IMR-90 (cell line): ENCODE results near the gene C11orf21. TPM values are rescaled to one million over a fixed set of nuclear protein-coding genes. Genes with fewer than 3 reads are reported as not detected.

Experiments used
- ATAC-seq: fragments of 200-7000 bp; cut with Tn5 transposase; 2 replicates; pipeline ENCODE4 v1.9.1; 2020; ENCODE audit warnings: low read depth, mild to moderate bottlenecking, moderate library complexity
- BruUV-seq: library from RNA; stranded (reverse); fragments of 400-500 nt; replicated peaks from 2 replicates; lab custom pipeline; 2021; lab: Mats Ljungman, UMichigan
- CTCF ChIA-PET: fragments of 300-600 bp; formaldehyde crosslinking; extraction: SDS; loops from one replicate; lab custom pipeline; 2021; ENCODE audit warnings: antibody characterized with exemption; lab: Yijun Ruan, JAX
- POLR2A ChIA-PET: fragments of 300-600 bp; sonication (Branson Sonifier 250); formaldehyde crosslinking; loops from one replicate; lab custom pipeline; 2022; ENCODE audit warnings: antibody characterized with exemption; ENCODE audit not compliant: unreplicated experiment; lab: Charles Lee
- DNase-seq: peaks from one replicate; pipeline ENCODE4 v3.0.0; 2013
- H2AFZ ChIP-seq: replicated peaks from 2 replicates; pipeline ENCODE3; 2013; ENCODE audit warnings: low read length, mild to moderate bottlenecking; ENCODE audit not compliant: poor library complexity
- H2AK5ac ChIP-seq: 2 replicates; pipeline ENCODE4 v1.6.1; 2013; ENCODE audit warnings: low read depth, low read length, inconsistent platforms
- H2AK9ac ChIP-seq: replicated peaks from 2 replicates; pipeline ENCODE3; 2013; ENCODE audit warnings: mild to moderate bottlenecking, low read depth, low read length, moderate library complexity; ENCODE audit not compliant: poor library complexity
- H2BK120ac ChIP-seq: 2 replicates; pipeline ENCODE4 v1.6.1; 2013; ENCODE audit warnings: low read depth, low read length, inconsistent platforms
- H2BK15ac ChIP-seq: 3 replicates; pipeline ENCODE4 v1.6.1; 2013; ENCODE audit warnings: low read depth, low read length, inconsistent platforms
- H2BK20ac ChIP-seq: 2 replicates; pipeline ENCODE4 v1.6.1; 2013; ENCODE audit warnings: low read depth, mild to moderate bottlenecking, inconsistent platforms, low read length, moderate library complexity
- H2BK5ac ChIP-seq: 2 replicates; pipeline ENCODE4 v1.6.1; 2013; ENCODE audit warnings: mild to moderate bottlenecking, low read depth, low read length, inconsistent platforms; ENCODE audit not compliant: poor library complexity, severe bottlenecking
- H3K14ac ChIP-seq: replicated peaks from 2 replicates; pipeline ENCODE4 v1.6.1; 2013; ENCODE audit warnings: low read depth, low read length, inconsistent platforms
- H3K18ac ChIP-seq: 2 replicates; pipeline ENCODE4 v1.6.1; 2013; ENCODE audit warnings: low read depth, low read length, control low read depth
- H3K23ac ChIP-seq: 2 replicates; pipeline ENCODE4 v1.6.1; 2013; ENCODE audit warnings: low read depth, low read length, inconsistent platforms
- H3K27ac ChIP-seq: 2 replicates; pipeline ENCODE4 v1.5.1; 2013; ENCODE audit warnings: mild to moderate bottlenecking, control low read depth, low read length; ENCODE audit not compliant: insufficient read depth
- H3K27me3 ChIP-seq: 2 replicates; pipeline ENCODE4 v1.6.1; 2013; ENCODE audit warnings: low read length; ENCODE audit not compliant: control insufficient read depth, insufficient read depth
- H3K36me3 ChIP-seq: 2 replicates; pipeline ENCODE4 v1.6.1; 2013; ENCODE audit warnings: low read length, mixed read lengths; ENCODE audit not compliant: control insufficient read depth, insufficient read depth
- H3K4ac ChIP-seq: 2 replicates; pipeline ENCODE4 v1.6.1; 2013; ENCODE audit warnings: low read depth, low read length, inconsistent platforms
- H3K4me1 ChIP-seq: 2 replicates; pipeline ENCODE4 v1.6.1; 2013; ENCODE audit warnings: low read length, mixed read lengths; ENCODE audit not compliant: control insufficient read depth, insufficient read depth
- H3K4me2 ChIP-seq: 2 replicates; pipeline ENCODE4 v1.6.1; 2013; ENCODE audit warnings: low read depth, mild to moderate bottlenecking, control low read depth, low read length, moderate library complexity
- H3K4me3 ChIP-seq: 2 replicates; pipeline ENCODE4 v1.5.1; 2013; ENCODE audit warnings: low read depth, mild to moderate bottlenecking, control low read depth, low read length, moderate library complexity; ENCODE audit not compliant: insufficient read depth
- H3K56ac ChIP-seq: 2 replicates; pipeline ENCODE4 v1.6.1; 2013; ENCODE audit warnings: low read length, inconsistent platforms; ENCODE audit not compliant: insufficient read depth; ENCODE audit errors: extremely low read depth
- H3K79me1 ChIP-seq, 2 experiments: 2 replicates each; pipeline ENCODE4 v1.6.1; 2013; ENCODE audit warnings: low read length in 2 of 2, inconsistent platforms in 1 of 2, low read depth in 1 of 2
- H3K9ac ChIP-seq: 2 replicates; pipeline ENCODE4 v1.6.1; 2013; ENCODE audit warnings: low read depth, low read length, control low read depth
- H3K9me1 ChIP-seq: 2 replicates; pipeline ENCODE4 v1.6.1; 2013; ENCODE audit warnings: low read length, inconsistent platforms; ENCODE audit not compliant: insufficient read depth
- H3K9me3 ChIP-seq: 2 replicates; pipeline ENCODE4 v1.6.1; 2013; ENCODE audit warnings: low read length; ENCODE audit not compliant: control insufficient read depth, insufficient read depth
- H4K20me1 ChIP-seq: 2 replicates; pipeline ENCODE4 v1.6.1; 2013; ENCODE audit warnings: low read length, inconsistent platforms; ENCODE audit not compliant: insufficient read depth
- H4K5ac ChIP-seq: 2 replicates; pipeline ENCODE4 v1.6.1; 2013; ENCODE audit warnings: mild to moderate bottlenecking, low read depth, low read length, control low read depth
- H4K8ac ChIP-seq, 2 experiments: 2 replicates each; pipeline ENCODE4 v1.6.1; 2013; ENCODE audit warnings: low read depth in 2 of 2, low read length in 2 of 2, control low read depth in 1 of 2, inconsistent platforms in 1 of 2
- H4K91ac ChIP-seq: 2 replicates; pipeline ENCODE4 v1.6.1; 2013; ENCODE audit warnings: low read depth, low read length, inconsistent platforms; ENCODE audit not compliant: insufficient read depth
- BHLHE40 ChIP-seq: fragments of 150-350 bp; IDR thresholded peaks from 2 replicates; pipeline ENCODE4 v1.6.1; 2016; ENCODE audit warnings: mild to moderate bottlenecking, low read depth, low read length
- CEBPB ChIP-seq: IDR thresholded peaks from 2 replicates; pipeline ENCODE4 v1.6.1; 2012; ENCODE audit warnings: low read depth, low read length, improper control_type of control experiment
- CHD1 ChIP-seq: IDR thresholded peaks from 2 replicates; pipeline ENCODE4 v1.6.1; 2012; ENCODE audit warnings: low read depth, low read length, improper control_type of control experiment
- CTCF ChIP-seq: conservative IDR thresholded peaks from 2 replicates; pipeline ENCODE4 v1.5.1; 2012; ENCODE audit warnings: mild to moderate bottlenecking, low read depth, low read length, improper control_type of control experiment
- FOS ChIP-seq: fragments of 150-350 bp; IDR thresholded peaks from 2 replicates; pipeline ENCODE4 v1.6.1; 2016; ENCODE audit warnings: low read depth, low read length
- MAFK ChIP-seq: IDR thresholded peaks from 2 replicates; pipeline ENCODE4 v1.6.1; 2012; ENCODE audit warnings: low read depth, low read length, improper control_type of control experiment
- MAZ ChIP-seq: IDR thresholded peaks from 2 replicates; pipeline ENCODE4 v1.6.1; 2012; ENCODE audit warnings: low read depth, mild to moderate bottlenecking, low read length, improper control_type of control experiment, moderate library complexity, borderline replicate concordance
- MXI1 ChIP-seq: IDR thresholded peaks from 2 replicates; pipeline ENCODE4 v1.6.1; 2012; ENCODE audit warnings: low read depth, mild to moderate bottlenecking, low read length, moderate library complexity, borderline replicate concordance
- NFE2L2 ChIP-seq: fragments of 150-350 bp; IDR thresholded peaks from 2 replicates; pipeline ENCODE4 v1.6.1; 2016; ENCODE audit warnings: low read depth, mild to moderate bottlenecking, low read length
- POLR2A ChIP-seq: IDR thresholded peaks from 2 replicates; pipeline ENCODE4 v1.6.1; 2012; ENCODE audit warnings: mild to moderate bottlenecking, low read depth, low read length
- RAD21 ChIP-seq: IDR thresholded peaks from 2 replicates; pipeline ENCODE4 v1.6.1; 2012; ENCODE audit warnings: low read length, improper control_type of control experiment
- RCOR1 ChIP-seq: IDR thresholded peaks from 2 replicates; pipeline ENCODE4 v1.6.1; 2012; ENCODE audit warnings: mild to moderate bottlenecking, low read length, improper control_type of control experiment; ENCODE audit not compliant: insufficient replicate concordance
- RFX5 ChIP-seq: IDR thresholded peaks from 2 replicates; pipeline ENCODE4 v1.8.0; 2012; ENCODE audit warnings: low read depth, mild to moderate bottlenecking, low read length, moderate library complexity
- SMC3 ChIP-seq: fragments of 150-350 bp; IDR thresholded peaks from 2 replicates; pipeline ENCODE4 v1.6.1; 2016; ENCODE audit warnings: low read depth, mild to moderate bottlenecking, antibody characterized with exemption, low read length, moderate library complexity
- USF2 ChIP-seq: fragments of 150-350 bp; IDR thresholded peaks from 2 replicates; pipeline ENCODE4 v1.6.1; 2017; ENCODE audit warnings: mild to moderate bottlenecking, antibody characterized with exemption, low read length, low read depth
- WGBS, 2 experiments: methylation state at CpG; one replicate each; pipeline versions ENCODE4 v1.1.5 to v1.1.7; 2013; ENCODE audit warnings: missing lambda C conversion rate in 2 of 2; ENCODE audit not compliant: insufficient read length in 1 of 2; ENCODE audit errors: extremely low coverage in 2 of 2; 5-methylcytosine and 5-hydroxymethylcytosine counted together
- dilution Hi-C: fragments of 300-500 bp; cut with HindIII; formaldehyde crosslinking; loops from one replicate; pipeline ENCODE4 v1.14.3; 2018; ENCODE audit warnings: low sequenced_read_pairs; ENCODE audit not compliant: unreplicated experiment
- in situ Hi-C: fragments of 300-500 bp; cut with MboI; formaldehyde crosslinking; loops from 3 replicates; pipeline ENCODE4 v1.14.3; 2019; ENCODE audit warnings: low sequenced_read_pairs, inconsistent platforms, mixed read lengths
- intact Hi-C: fragments of 100-400 bp; cut with micrococcal nuclease; formaldehyde crosslinking; loops from 2 replicates; pipeline ENCODE4 v1.10.0; 2022
- polyA plus RNA-seq, 3 experiments: library from polyadenylated mRNA; depleted of rRNA; stranded (reverse); fragments of >200 nt; gene quantifications; 2 replicates each; pipeline ENCODE4 v1.2.3, GENCODE V29; 2012; ENCODE audit warnings: low replicate concordance in 1 of 3
- total RNA-seq: library from RNA; depleted of rRNA; stranded (reverse); fragments of >200 nt; gene quantifications from 2 replicates; pipeline ENCODE4 v1.2.3, GENCODE V29; 2012
- TF ChIP-seq, protein P1 (sequence below): fragments of 150-350 bp; IDR thresholded peaks from 2 replicates; pipeline ENCODE4 v1.6.1; 2016; ENCODE audit warnings: low read depth, mild to moderate bottlenecking, low read length, moderate library complexity, borderline replicate concordance

C11orf21 gene
- total and polyA plus RNA-seq, 2 of the 4 experiments (the other 2 are of a cell fraction): not detected

DNA sequence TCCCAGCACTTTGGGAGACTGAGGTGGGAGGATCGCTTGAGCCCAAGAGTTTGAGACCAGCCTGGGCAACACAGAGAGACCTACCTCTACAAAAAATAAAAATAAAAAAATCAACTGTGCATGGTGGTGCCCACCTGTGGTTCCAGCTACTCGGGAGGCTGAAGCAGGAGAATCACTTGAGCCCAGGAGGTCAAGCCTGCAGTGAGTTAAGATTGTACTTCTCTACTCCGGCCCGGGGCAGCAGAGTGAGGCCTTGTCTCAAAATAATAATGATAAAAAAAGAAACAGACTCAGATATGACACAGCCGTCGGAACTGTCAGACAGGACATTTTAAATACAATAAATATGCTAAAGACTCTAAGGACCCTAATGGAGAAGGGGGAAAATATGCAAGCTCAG lies 49.7 kb downstream of the C11orf21 start:
- no peak overlapping the region for H2AK5ac ChIP-seq
- no peak overlapping the region for H2BK120ac ChIP-seq
- H3K9me3 ChIP-seq: no peaks in the 10 kb centered on the region
- H3K27me3 ChIP-seq: peaks cover 29% of the 10 kb centered on the region
- TF ChIP-seq RCOR1 (no peak), FOS (no peak), CEBPB (no peak), MAFK (no peak), RAD21 (no peak), MXI1 (no peak), USF2 (no peak), CTCF (no peak), MAZ (no peak), RFX5 (no peak), POLR2A (no peak), BHLHE40 (no peak), SMC3 (no peak), CHD1 (no peak), NFE2L2 (no peak)
- TF ChIP-seq, protein P1, sequence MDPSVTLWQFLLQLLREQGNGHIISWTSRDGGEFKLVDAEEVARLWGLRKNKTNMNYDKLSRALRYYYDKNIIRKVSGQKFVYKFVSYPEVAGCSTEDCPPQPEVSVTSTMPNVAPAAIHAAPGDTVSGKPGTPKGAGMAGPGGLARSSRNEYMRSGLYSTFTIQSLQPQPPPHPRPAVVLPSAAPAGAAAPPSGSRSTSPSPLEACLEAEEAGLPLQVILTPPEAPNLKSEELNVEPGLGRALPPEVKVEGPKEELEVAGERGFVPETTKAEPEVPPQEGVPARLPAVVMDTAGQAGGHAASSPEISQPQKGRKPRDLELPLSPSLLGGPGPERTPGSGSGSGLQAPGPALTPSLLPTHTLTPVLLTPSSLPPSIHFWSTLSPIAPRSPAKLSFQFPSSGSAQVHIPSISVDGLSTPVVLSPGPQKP: no peak
- H4K8ac ChIP-seq: no peak overlapping the region
- H3K9ac ChIP-seq: no peak overlapping the region
- H4K5ac ChIP-seq: no peak overlapping the region
- no peak overlapping the region for H2AK9ac ChIP-seq
- H3K56ac ChIP-seq: no peak overlapping the region
- H2BK15ac ChIP-seq: no peak overlapping the region
- DNase-seq: no peak
- H2BK5ac ChIP-seq: no peak overlapping the region
- H3K79me1 ChIP-seq: no peaks in the 10 kb centered on the region
- H3K4me3 ChIP-seq: no peak overlapping the region
- BruUV-seq: no TSS peak
- H3K27ac ChIP-seq: no peak overlapping the region
- H4K20me1 ChIP-seq: no peaks in the 10 kb centered on the region
- H3K4me2 ChIP-seq: no peak overlapping the region
- no peak overlapping the region for H3K4ac ChIP-seq
- no peaks in the 10 kb centered on the region for H3K4me1 ChIP-seq
- no peak overlapping the region for H3K18ac ChIP-seq
- dilution Hi-C loops (no loop called here), in situ Hi-C loops (no loop called here), intact Hi-C loops (no loop called here)
- no peak for ATAC-seq
- H3K14ac ChIP-seq: no peak overlapping the region
- no peak overlapping the region for H2BK20ac ChIP-seq
- ChIA-PET CTCF (no interaction called here), POLR2A (no interaction called here)
- H3K36me3 ChIP-seq: no peaks in the 10 kb centered on the region
- no peak overlapping the region for H4K91ac ChIP-seq
- H3K23ac ChIP-seq: no peak overlapping the region
- H3K9me1 ChIP-seq: no peaks in the 10 kb centered on the region
- no CpG with 5 or more reads among the region's 6 CpGs for WGBS, 2 experiments
- H2AFZ ChIP-seq: no peak overlapping the region
